HepG2 (cell line): ENCODE measurements around the gene GART. TPM values are rescaled to one million over a fixed set of nuclear protein-coding genes. Genes with fewer than 3 reads are reported as not detected.
A peak's percentile ranks its signal among the peaks of the same experiment; 100 is the strongest.

Experiments used
- BRCA1 ChIP-seq: sonication (generic); formaldehyde crosslinking; IDR thresholded peaks from 2 replicates; pipeline ENCODE4 v1.4.0; 2020; ENCODE audit warnings: missing genetic modification reagents
- E2F2 ChIP-seq: sonication (generic); formaldehyde crosslinking; IDR thresholded peaks from 2 replicates; pipeline ENCODE4 v1.4.0; 2020; ENCODE audit warnings: missing genetic modification reagents, borderline replicate concordance
- HNF1B ChIP-seq: sonication (generic); formaldehyde crosslinking; IDR thresholded peaks from 2 replicates; pipeline ENCODE4 v1.5.1; 2020; ENCODE audit warnings: mild to moderate bottlenecking, moderate library complexity, missing genetic modification reagents
- KDM5A ChIP-seq: fragments of 200-600 bp; sonication (generic); IDR thresholded peaks from 2 replicates; pipeline ENCODE4 v1.7.0; 2018; ENCODE audit warnings: antibody characterized with exemption, mild to moderate bottlenecking, low read length, borderline replicate concordance
- KIAA2018 ChIP-seq: sonication (generic); formaldehyde crosslinking; IDR thresholded peaks from 2 replicates; pipeline ENCODE4 v1.5.0; 2020; ENCODE audit warnings: mild to moderate bottlenecking, missing genetic modification reagents, borderline replicate concordance
- NCOR1 ChIP-seq: fragments of 200-600 bp; sonication (generic); IDR thresholded peaks from 2 replicates; pipeline ENCODE4 v1.7.0; 2017; ENCODE audit warnings: antibody characterized with exemption, low read length, borderline replicate concordance
- NPAS2 ChIP-seq: sonication (generic); formaldehyde crosslinking; IDR thresholded peaks from 2 replicates; pipeline ENCODE4 v1.8.0; 2022; ENCODE audit warnings: mild to moderate bottlenecking, missing genetic modification reagents, borderline replicate concordance
- ZFYVE20 ChIP-seq: sonication (generic); formaldehyde crosslinking; IDR thresholded peaks from 2 replicates; pipeline ENCODE4 v1.8.0; 2023; ENCODE audit warnings: low read depth, mild to moderate bottlenecking, moderate library complexity, missing genetic modification reagents, borderline replicate concordance
- ZNF362 ChIP-seq: sonication (generic); formaldehyde crosslinking; IDR thresholded peaks from 2 replicates; pipeline ENCODE4 v1.4.0; 2020; ENCODE audit warnings: missing genetic modification reagents, mild to moderate bottlenecking, borderline replicate concordance
- ZNF761 ChIP-seq: sonication (generic); formaldehyde crosslinking; conservative IDR thresholded peaks from 2 replicates; pipeline ENCODE4 v1.4.0; 2020; ENCODE audit warnings: mild to moderate bottlenecking, missing genetic modification reagents
- ZNF883 ChIP-seq: sonication (generic); formaldehyde crosslinking; IDR thresholded peaks from 2 replicates; pipeline ENCODE4 v1.5.1; 2020; ENCODE audit warnings: mild to moderate bottlenecking, missing genetic modification reagents; ENCODE audit errors: not compliant biosample characterization
- polyA plus RNA-seq, 8 experiments: library from polyadenylated mRNA; depleted of rRNA in 3 of 8; stranded (reverse) in 7 of 8; unstranded in 1 of 8; fragments of >200 nt; fragmentation: Illumina TruSeq in 4 of 8; extraction: Trizol in 4 of 8; gene quantifications; 2 replicates each; pipeline versions ENCODE4 v1.2.1 to v1.2.3, GENCODE V29; 2011 to 2016; ENCODE audit warnings: low read depth in 4 of 8, missing spikeins in 1 of 8, mixed read lengths in 1 of 8; ENCODE audit not compliant: insufficient read depth in 1 of 8
- total RNA-seq, 5 experiments: library from RNA; depleted of rRNA; stranded (reverse); fragments of >200 nt; fragmentation: Illumina TruSeq; extraction: Trizol; gene quantifications; 2 replicates each; pipeline ENCODE4 v1.2.3, GENCODE V29; 2016; ENCODE audit warnings: low read depth in 1 of 5

The GART gene
- total and polyA plus RNA-seq, 2 of the 13 experiments (the other 11 are each of a cell fraction or from before 2014, with no cell fraction given): 17.9 to 109 TPM

GRCh38 chr21:33588485-33589335, 46.8 kb upstream of the GART start, which contains the start of gene DONSON (continued):
- no peak for TF ChIP-seq KIAA2018 (CRISPR knock-in tag)
- peak; percentile 74 for TF ChIP-seq NCOR1
- peak; percentile 55 for TF ChIP-seq ZNF883 (CRISPR knock-in tag)
- TF ChIP-seq ZNF362 (CRISPR knock-in tag): no peak
- peak; percentile 84; the same call in 1 of the 2 replicates for TF ChIP-seq HNF1B
- TF ChIP-seq NPAS2 (CRISPR knock-in tag): no peak
- TF ChIP-seq ZNF761 (CRISPR knock-in tag): no peak
- TF ChIP-seq E2F2 (CRISPR knock-in tag): no peak
- no peak for TF ChIP-seq ZFYVE20
- TF ChIP-seq KDM5A: no peak; the same call in 1 of the 2 replicates
- TF ChIP-seq BRCA1 (CRISPR knock-in tag): peak; percentile 53
